KMS-11 (cell line): Measurements from ENCODE around the gene FRMD8.

Source experiments
- H2AFZ ChIP-seq: fragments of 200-600 bp; sonication (generic); 2 replicates; pipeline ENCODE4 v1.6.1; 2016; ENCODE audit warnings: antibody characterized with exemption, mixed run types, low read depth
- H3K27ac ChIP-seq: fragments of 200-600 bp; sonication (generic); 2 replicates; pipeline ENCODE4 v1.6.1; 2016; ENCODE audit warnings: mild to moderate bottlenecking, mixed run types
- H3K27me3 ChIP-seq: fragments of 200-600 bp; sonication (generic); 2 replicates; pipeline ENCODE4 v1.6.1; 2017; ENCODE audit warnings: mild to moderate bottlenecking, low read depth, mixed run types, moderate library complexity; ENCODE audit not compliant: insufficient read depth
- H3K36me3 ChIP-seq: fragments of 200-600 bp; sonication (generic); 2 replicates; pipeline ENCODE4 v1.6.1; 2017; ENCODE audit warnings: mild to moderate bottlenecking, mixed run types; ENCODE audit not compliant: insufficient read depth
- H3K4me1 ChIP-seq: fragments of 200-600 bp; sonication (generic); 2 replicates; pipeline ENCODE4 v1.6.1; 2016; ENCODE audit warnings: mild to moderate bottlenecking, low read depth, mixed run types; ENCODE audit not compliant: poor library complexity, severe bottlenecking
- H3K4me2 ChIP-seq: fragments of 200-600 bp; sonication (generic); 2 replicates; pipeline ENCODE4 v1.7.0; 2016; ENCODE audit warnings: mild to moderate bottlenecking, mixed run types
- H3K4me3 ChIP-seq: fragments of 200-600 bp; sonication (generic); IDR thresholded peaks from 2 replicates; pipeline ENCODE4 v1.6.1; 2017; ENCODE audit warnings: low read depth, low read length, mixed read lengths; ENCODE audit not compliant: insufficient read depth
- H3K79me2 ChIP-seq: fragments of 200-600 bp; sonication (generic); 2 replicates; pipeline ENCODE4 v1.6.1; 2016; ENCODE audit warnings: low read depth, mixed run types; ENCODE audit not compliant: insufficient read depth
- H3K9ac ChIP-seq: fragments of 200-600 bp; sonication (generic); 2 replicates; pipeline ENCODE4 v1.6.1; 2016; ENCODE audit warnings: mild to moderate bottlenecking, mixed run types
- H4K20me1 ChIP-seq: fragments of 200-600 bp; sonication (generic); 2 replicates; pipeline ENCODE4 v1.6.1; 2016; ENCODE audit warnings: mild to moderate bottlenecking, mixed run types; ENCODE audit not compliant: insufficient read depth
- CTCF ChIP-seq: fragments of 200-600 bp; sonication (generic); conservative IDR thresholded peaks from 2 replicates; pipeline ENCODE4 v1.6.1; 2017; ENCODE audit warnings: low read depth, mild to moderate bottlenecking, antibody characterized with exemption, low read length, moderate library complexity, mixed read lengths

Gene FRMD8

DNA sequence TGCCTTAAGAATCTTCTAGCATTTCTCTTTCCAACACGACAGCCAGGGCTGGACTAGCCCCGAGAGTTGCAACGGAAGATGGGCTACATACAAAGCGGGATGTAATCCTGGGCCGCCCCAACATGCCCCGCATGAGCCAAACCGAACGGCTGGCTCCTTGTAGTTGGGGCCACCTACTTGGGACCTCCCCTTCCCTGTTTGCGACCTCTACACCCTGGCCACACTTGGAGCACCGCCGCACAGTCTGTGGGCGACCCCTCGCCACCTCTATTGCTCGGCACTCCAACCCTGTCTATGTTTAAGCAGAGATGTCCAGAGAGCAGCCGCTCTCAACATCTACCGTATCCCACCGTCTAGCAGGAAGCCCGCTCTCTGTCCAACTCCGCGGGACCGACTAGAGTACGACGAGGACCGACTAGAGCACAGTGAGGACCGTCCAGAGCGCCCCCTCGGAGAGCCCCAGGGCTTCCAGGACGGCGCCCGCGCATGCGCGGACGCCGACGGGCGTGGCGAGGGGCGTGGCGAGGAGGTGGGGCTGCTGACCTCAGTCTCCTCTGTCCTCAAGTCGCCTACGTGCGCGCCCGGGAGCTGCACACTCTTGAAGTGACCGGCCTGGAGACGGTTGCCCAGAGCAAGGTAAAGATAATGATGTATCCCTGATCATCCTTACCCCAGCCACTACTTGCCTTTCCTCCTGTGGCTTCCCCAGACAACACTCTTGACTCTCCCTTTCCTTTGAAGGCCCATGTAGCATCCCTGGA is 68.4 kb downstream of the FRMD8 start:
- no peak for TF ChIP-seq CTCF
- Histone ChIP-seq H3K27ac (0 out of 2 replicates have a peak overlapping the region, but pooled peaks have one; percentile 4), H3K36me3 (no peaks in the 10 kb centered on the region), H4K20me1 (no peaks in the 10 kb centered on the region), H3K4me3 (no peak overlapping the region), H2AFZ (peak overlapping the region; percentile 89), H3K9ac (peak overlapping the region; percentile 43; the same call in 1 of the 2 replicates), H3K27me3 (no peaks in the 10 kb centered on the region), H3K4me2 (peak overlapping the region; percentile 90), H3K4me1 (no peaks in the 10 kb centered on the region), H3K79me2 (no peaks in the 10 kb centered on the region)

DNA sequence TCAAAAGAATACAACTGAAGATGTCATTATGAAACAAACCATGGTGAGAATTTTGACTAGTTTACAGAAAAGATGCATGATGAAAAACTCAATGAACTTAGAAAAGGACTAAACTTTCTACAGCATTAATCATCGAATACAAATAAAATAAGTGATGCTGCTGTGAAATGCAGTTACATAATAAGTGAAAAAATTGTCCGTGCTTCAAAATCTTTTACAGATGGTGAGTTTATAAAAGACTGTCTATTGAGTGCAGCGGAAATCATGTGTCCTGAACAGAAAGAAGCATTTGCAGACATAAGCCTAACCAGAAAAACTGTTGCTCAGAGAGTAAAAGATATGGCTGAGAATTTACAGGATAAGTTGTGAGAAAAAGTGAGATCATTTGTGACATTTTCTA is 70.0 kb downstream of the FRMD8 start:
- no peak for TF ChIP-seq CTCF
- no peaks in the 10 kb centered on the region for H3K36me3 ChIP-seq
- no peak overlapping the region for H2AFZ ChIP-seq
- H4K20me1 ChIP-seq = no peaks in the 10 kb centered on the region
- H3K27me3 ChIP-seq = no peaks in the 10 kb centered on the region
- H3K9ac ChIP-seq = no peak overlapping the region
- no peaks in the 10 kb centered on the region for H3K79me2 ChIP-seq
- no peak overlapping the region for H3K27ac ChIP-seq
- no peak overlapping the region; the same call in 1 of the 2 replicates for H3K4me2 ChIP-seq
- no peaks in the 10 kb centered on the region for H3K4me1 ChIP-seq
- no peak overlapping the region for H3K4me3 ChIP-seq

DNA sequence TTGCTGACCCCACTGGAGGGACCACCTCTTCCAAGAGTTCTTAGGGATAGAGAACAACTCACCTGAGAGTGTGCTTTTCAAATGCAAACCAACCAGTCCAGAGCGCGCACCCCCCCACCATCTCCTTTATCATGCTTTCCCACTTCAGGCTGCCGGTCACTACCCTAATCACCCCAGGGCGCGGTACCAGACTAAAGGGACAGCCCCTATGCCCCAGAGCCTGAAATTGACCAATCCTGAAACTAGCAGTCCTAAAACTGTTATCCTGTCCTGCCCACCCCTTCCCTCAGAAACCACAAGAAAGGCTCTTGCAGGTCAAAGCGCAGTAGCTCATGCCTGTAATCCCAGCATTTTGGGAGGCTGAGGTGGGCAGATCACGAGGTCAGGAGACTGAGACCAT is 73.1 kb downstream of the FRMD8 start:
- H3K27ac ChIP-seq = no peak overlapping the region
- H3K27me3 ChIP-seq = no peaks in the 10 kb centered on the region
- TF ChIP-seq CTCF = no peak
- H4K20me1 ChIP-seq = no peaks in the 10 kb centered on the region
- H3K36me3 ChIP-seq = no peaks in the 10 kb centered on the region
- no peaks in the 10 kb centered on the region for H3K79me2 ChIP-seq
- H2AFZ ChIP-seq = no peak overlapping the region
- H3K4me3 ChIP-seq = no peak overlapping the region
- no peak overlapping the region for H3K9ac ChIP-seq
- H3K4me1 ChIP-seq = no peaks in the 10 kb centered on the region
- H3K4me2 ChIP-seq = no peak overlapping the region
